Karpas-422 (cell line): ENCODE measurements around the gene TMEM200C. TPM values are rescaled to one million over a fixed set of nuclear protein-coding genes. Genes with fewer than 3 reads are reported as not detected.

ENCODE experiments used
- DNase-seq: peaks from one replicate; pipeline ENCODE4 v3.0.0-alpha.2; 2015
- H2AFZ ChIP-seq: fragments of 200-600 bp; sonication (generic); 2 replicates; pipeline ENCODE4 v1.6.1; 2014; ENCODE audit warnings: antibody characterized with exemption, low read length, mixed read lengths
- H3K27ac ChIP-seq: fragments of 200-600 bp; sonication (generic); 2 replicates; pipeline ENCODE4 v1.5.1; 2014; ENCODE audit warnings: mild to moderate bottlenecking, low read length, moderate library complexity
- H3K27me3 ChIP-seq: fragments of 200-600 bp; sonication (generic); 2 replicates; pipeline ENCODE4 v1.6.1; 2014; ENCODE audit warnings: low read length, mixed read lengths
- H3K36me3 ChIP-seq: fragments of 200-600 bp; sonication (generic); 2 replicates; pipeline ENCODE4 v1.6.1; 2014; ENCODE audit warnings: low read length, mixed read lengths; ENCODE audit not compliant: insufficient read depth
- H3K4me1 ChIP-seq: fragments of 200-600 bp; sonication (generic); 2 replicates; pipeline ENCODE4 v1.6.1; 2014; ENCODE audit warnings: mild to moderate bottlenecking, low read length, mixed read lengths
- H3K4me2 ChIP-seq: fragments of 200-600 bp; sonication (generic); 2 replicates; pipeline ENCODE4 v1.6.1; 2014; ENCODE audit warnings: low read length, low read depth, mild to moderate bottlenecking; ENCODE audit not compliant: poor library complexity, severe bottlenecking
- H3K4me3 ChIP-seq: fragments of 200-600 bp; sonication (generic); 2 replicates; pipeline ENCODE4 v1.5.1; 2014; ENCODE audit warnings: mild to moderate bottlenecking, antibody characterized with exemption, low read length, mixed read lengths
- H3K79me2 ChIP-seq: fragments of 200-600 bp; sonication (generic); 2 replicates; pipeline ENCODE4 v1.6.1; 2014; ENCODE audit warnings: mild to moderate bottlenecking, low read length, mixed read lengths
- H3K9ac ChIP-seq: fragments of 200-600 bp; sonication (generic); 2 replicates; pipeline ENCODE4 v1.6.0; 2014; ENCODE audit warnings: low read length
- H3K9me2 ChIP-seq: fragments of 200-600 bp; sonication (generic), shearing (Covaris generic); replicated peaks from 2 replicates; pipeline ENCODE4 v1.6.0; 2014; ENCODE audit warnings: mild to moderate bottlenecking, low read length, moderate library complexity; ENCODE audit not compliant: insufficient read depth
- H3K9me3 ChIP-seq: fragments of 300-700, 200-600 bp; sonication (generic); 2 replicates; pipeline ENCODE4 v1.6.1; 2014; ENCODE audit warnings: low read length, mixed read lengths
- H4K20me1 ChIP-seq: fragments of 200-600 bp; sonication (generic); 2 replicates; pipeline ENCODE4 v1.6.1; 2014; ENCODE audit warnings: mild to moderate bottlenecking, antibody characterized with exemption, low read length, low read depth; ENCODE audit not compliant: insufficient read depth
- small RNA-seq: library from RNA; depleted of rRNA; stranded (forward); fragments of <200 nt; gene quantifications from one replicate; pipeline ENCODE3, GENCODE V24; 2014
- total RNA-seq: library from RNA; depleted of rRNA; stranded (reverse); fragments of >200 nt; shearing (Covaris generic); gene quantifications from 2 replicates; pipeline ENCODE4 v1.2.3, GENCODE V29; 2014; ENCODE audit warnings: low replicate concordance

The TMEM200C gene
- total RNA-seq, 1 experiment from 2014 or later = not detected

DNA sequence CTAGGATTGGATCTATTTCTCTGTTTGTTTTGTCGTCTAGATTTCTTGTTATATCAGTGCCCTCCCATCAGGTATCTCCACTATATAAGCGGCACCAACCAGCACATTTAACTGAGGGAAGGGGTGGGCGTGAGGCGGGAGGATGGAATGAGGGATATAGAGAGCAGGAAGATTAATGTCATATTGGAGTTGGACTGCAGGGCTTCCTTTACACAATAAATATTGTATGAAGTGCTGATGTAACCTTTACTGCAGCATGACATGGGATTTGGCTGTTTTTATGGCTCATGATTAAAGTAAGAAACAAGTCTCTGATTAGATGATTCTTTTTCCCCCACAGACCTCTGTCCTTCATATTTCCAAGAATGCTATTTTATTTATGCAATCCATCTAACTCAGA, 54.8 kb downstream of the TMEM200C start:
- peaks cover 26% of the 10 kb centered on the region for H3K4me1 ChIP-seq
- H2AFZ ChIP-seq = no peak overlapping the region
- H3K4me2 ChIP-seq = no peak overlapping the region
- H3K4me3 ChIP-seq = no peak overlapping the region
- no peaks in the 10 kb centered on the region for H3K9me3 ChIP-seq
- H3K27me3 ChIP-seq = no peaks in the 10 kb centered on the region
- no peak overlapping the region for H3K9ac ChIP-seq
- no peaks in the 10 kb centered on the region for H3K36me3 ChIP-seq
- no peaks in the 10 kb centered on the region for H3K9me2 ChIP-seq
- no peaks in the 10 kb centered on the region for H3K79me2 ChIP-seq
- DNase-seq = no peak
- no peaks in the 10 kb centered on the region for H4K20me1 ChIP-seq
- H3K27ac ChIP-seq = no peak overlapping the region

DNA sequence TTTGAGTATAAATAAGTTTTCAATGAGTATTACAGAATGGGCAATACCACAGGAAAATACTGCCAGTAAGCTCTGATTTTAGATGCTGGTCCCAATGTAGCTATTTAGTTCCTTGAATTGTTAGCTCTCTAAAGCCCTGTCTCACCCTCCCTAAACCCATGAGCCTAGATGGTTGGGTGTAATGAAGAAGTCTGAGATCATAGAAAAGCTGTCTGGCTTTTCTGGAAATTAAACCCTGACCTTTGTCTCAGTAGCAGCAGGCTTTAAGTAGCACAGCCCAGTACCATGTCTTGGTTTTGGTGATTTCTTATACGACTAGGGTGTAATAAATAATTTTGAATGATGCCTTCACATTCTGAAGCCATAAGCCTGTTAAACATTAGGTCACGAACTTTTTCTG, 55.3 kb downstream of the TMEM200C start:
- no peak overlapping the region for H3K4me3 ChIP-seq
- H3K79me2 ChIP-seq = no peaks in the 10 kb centered on the region
- peaks cover 31% of the 10 kb centered on the region for H3K4me1 ChIP-seq
- no peak overlapping the region for H3K4me2 ChIP-seq
- H3K36me3 ChIP-seq = no peaks in the 10 kb centered on the region
- H4K20me1 ChIP-seq = no peaks in the 10 kb centered on the region
- no peak overlapping the region for H3K27ac ChIP-seq
- H3K9ac ChIP-seq = no peak overlapping the region
- no peak overlapping the region for H2AFZ ChIP-seq
- H3K9me2 ChIP-seq = no peaks in the 10 kb centered on the region
- DNase-seq = no peak
- H3K9me3 ChIP-seq = no peaks in the 10 kb centered on the region
- no peaks in the 10 kb centered on the region for H3K27me3 ChIP-seq

DNA sequence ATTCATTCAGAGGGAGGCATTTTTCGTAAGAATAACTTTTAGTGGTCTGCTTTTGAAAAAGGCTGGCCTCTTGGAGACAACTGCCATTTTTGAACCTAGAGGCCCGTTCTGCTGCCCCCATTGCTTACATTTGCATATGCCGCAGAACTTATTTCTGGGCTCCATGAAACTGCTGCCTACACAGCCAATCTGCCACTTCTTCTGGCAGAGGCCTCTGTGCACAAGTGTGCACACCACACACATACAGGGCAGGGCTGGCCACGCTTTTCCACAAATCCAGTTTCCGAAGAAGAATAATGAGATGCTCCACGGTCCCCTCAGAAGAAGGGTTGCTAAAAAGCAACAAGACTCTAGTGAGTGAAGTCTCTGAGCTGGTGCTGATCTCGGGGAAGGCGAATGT, 56.2 kb downstream of the TMEM200C start:
- H3K4me3 ChIP-seq = no peak overlapping the region
- no peak overlapping the region for H2AFZ ChIP-seq
- H3K9me2 ChIP-seq = no peaks in the 10 kb centered on the region
- no peaks in the 10 kb centered on the region for H3K36me3 ChIP-seq
- no peak for DNase-seq
- no peak overlapping the region for H3K27ac ChIP-seq
- no peaks in the 10 kb centered on the region for H3K27me3 ChIP-seq
- no peaks in the 10 kb centered on the region for H4K20me1 ChIP-seq
- no peaks in the 10 kb centered on the region for H3K79me2 ChIP-seq
- H3K9me3 ChIP-seq = no peaks in the 10 kb centered on the region
- peaks cover 40% of the 10 kb centered on the region for H3K4me1 ChIP-seq
- H3K9ac ChIP-seq = no peak overlapping the region
- H3K4me2 ChIP-seq = no peak overlapping the region

Small RNA genes lying within 50 kb of the gene (small RNA-seq; reads per million reads assigned to genes)
- gene MIR3976 = not detected
